Measurements from ENCODE around the gene MRTFA.

Gene MRTFA

GRCh38 chr22:40364431-40364830 lies 272.1 kb downstream of the MRTFA start:
- POLR2A ChIA-PET, result no interaction called here
- CTCF ChIA-PET, result interaction anchor here (1.4 to 4.8 kb wide), 2 partner anchors 9 to 16 kb away, joined by 3 to 23 read pairs; no protein-coding TSS in a partner anchor
- TF ChIP-seq, protein P1, sequence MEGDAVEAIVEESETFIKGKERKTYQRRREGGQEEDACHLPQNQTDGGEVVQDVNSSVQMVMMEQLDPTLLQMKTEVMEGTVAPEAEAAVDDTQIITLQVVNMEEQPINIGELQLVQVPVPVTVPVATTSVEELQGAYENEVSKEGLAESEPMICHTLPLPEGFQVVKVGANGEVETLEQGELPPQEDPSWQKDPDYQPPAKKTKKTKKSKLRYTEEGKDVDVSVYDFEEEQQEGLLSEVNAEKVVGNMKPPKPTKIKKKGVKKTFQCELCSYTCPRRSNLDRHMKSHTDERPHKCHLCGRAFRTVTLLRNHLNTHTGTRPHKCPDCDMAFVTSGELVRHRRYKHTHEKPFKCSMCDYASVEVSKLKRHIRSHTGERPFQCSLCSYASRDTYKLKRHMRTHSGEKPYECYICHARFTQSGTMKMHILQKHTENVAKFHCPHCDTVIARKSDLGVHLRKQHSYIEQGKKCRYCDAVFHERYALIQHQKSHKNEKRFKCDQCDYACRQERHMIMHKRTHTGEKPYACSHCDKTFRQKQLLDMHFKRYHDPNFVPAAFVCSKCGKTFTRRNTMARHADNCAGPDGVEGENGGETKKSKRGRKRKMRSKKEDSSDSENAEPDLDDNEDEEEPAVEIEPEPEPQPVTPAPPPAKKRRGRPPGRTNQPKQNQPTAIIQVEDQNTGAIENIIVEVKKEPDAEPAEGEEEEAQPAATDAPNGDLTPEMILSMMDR (IDR thresholded peaks at IDR 0.05; ENCODE audit: control extremely low read depth, extremely low read depth, low read depth, missing control alignments), result no peak
- no peak for DNase-seq (ENCODE audit: extremely low spot score)

DNA sequence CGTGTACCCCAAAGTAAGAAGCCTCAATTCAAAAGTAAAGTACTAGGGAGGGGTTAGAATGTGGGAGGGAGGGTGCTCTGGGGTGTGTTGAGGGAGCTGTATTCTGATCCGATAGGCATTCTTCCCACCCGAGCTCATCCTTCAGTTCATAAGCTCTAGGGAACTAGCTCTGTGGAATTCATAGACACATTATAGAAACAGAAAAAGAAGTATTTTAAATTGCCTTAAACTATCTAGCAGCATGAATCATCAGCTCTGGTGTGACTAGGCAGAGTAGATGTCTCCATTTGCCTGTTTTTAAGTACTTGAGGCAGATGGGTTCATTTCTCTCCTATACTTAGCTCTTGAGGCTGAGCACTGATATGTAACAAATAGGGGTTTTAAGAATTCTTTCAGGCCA lies 273.5 kb downstream of the MRTFA start:
- no peak for DNase-seq (ENCODE audit: extremely low spot score)
- POLR2A ChIA-PET, result no interaction called here
- CTCF ChIA-PET, result interaction anchor here (1.4 to 4.8 kb wide), 2 partner anchors 8 to 15 kb away, joined by 3 to 23 read pairs; no protein-coding TSS in a partner anchor
- TF ChIP-seq, protein P1 (IDR thresholded peaks at IDR 0.05; ENCODE audit: control extremely low read depth, extremely low read depth, low read depth, missing control alignments), result no peak

GRCh38 chr22:40361100-40361499 lies 275.4 kb downstream of the MRTFA start:
- CTCF ChIA-PET, result interaction anchor here (4.8 kb wide), 1 partner anchor 13 kb away, joined by 23 read pairs; no protein-coding TSS in a partner anchor
- TF ChIP-seq, protein P1 (IDR thresholded peaks at IDR 0.05; ENCODE audit: control extremely low read depth, extremely low read depth, low read depth, missing control alignments), result no peak
- no peak for DNase-seq (ENCODE audit: extremely low spot score)
- POLR2A ChIA-PET, result no interaction called here

Measured in GM10248 (cell line).